GM18511 (cell line): ENCODE results near the gene SMYD1.
A peak's percentile ranks its signal among the peaks of the same experiment; 100 is the strongest.

Experiments used
- ATAC-seq: cut with Tn5 transposase; IDR thresholded peaks from one replicate; pipeline ENCODE4 v1.9.1; 2021; ENCODE audit warnings: mild to moderate bottlenecking, moderate library complexity; ENCODE audit not compliant: unreplicated experiment

Gene SMYD1

DNA sequence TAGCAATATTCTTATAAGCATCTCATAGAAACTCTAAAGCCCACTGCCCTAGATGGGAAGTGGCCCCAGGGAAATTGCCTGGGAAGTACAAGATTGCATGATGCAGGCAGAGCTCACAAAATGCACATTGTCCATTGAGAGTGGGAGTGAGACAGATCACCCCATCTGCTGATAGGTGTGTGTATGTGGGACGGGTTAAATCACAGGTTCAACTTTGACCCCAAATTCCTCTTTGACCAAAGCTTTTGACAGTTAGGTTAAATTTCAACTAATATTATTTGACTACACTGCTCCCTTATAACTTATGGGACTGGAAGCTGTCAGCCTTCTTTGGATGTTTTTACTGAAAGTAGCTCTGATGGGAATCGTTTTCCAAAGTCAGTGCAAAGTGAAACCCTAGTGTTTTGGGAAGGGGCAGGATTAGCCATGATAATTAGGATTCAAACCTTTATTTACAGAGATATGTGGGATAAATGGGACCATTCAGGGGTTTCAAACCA is 71.6 kb downstream of the SMYD1 start:
- ATAC-seq = no peak

DNA sequence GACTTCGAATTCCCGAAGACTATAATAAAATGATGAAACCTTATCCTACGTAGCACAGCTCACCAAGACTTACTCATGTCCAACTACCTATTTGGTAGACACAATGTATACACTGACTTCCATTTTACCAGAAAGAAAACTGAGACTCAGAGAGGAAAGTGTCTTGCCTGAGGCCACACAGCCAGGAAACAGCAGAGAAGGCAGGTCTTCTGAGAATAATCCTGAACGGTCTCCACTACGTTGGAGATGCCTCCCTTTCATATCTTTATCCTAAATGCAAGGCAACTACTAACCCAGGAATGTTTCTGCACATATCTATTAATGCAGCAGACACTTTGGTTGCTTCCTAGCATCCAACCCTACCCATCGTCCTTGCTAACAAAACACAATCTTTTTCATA is 72.2 kb downstream of the SMYD1 start:
- no peak for ATAC-seq

DNA sequence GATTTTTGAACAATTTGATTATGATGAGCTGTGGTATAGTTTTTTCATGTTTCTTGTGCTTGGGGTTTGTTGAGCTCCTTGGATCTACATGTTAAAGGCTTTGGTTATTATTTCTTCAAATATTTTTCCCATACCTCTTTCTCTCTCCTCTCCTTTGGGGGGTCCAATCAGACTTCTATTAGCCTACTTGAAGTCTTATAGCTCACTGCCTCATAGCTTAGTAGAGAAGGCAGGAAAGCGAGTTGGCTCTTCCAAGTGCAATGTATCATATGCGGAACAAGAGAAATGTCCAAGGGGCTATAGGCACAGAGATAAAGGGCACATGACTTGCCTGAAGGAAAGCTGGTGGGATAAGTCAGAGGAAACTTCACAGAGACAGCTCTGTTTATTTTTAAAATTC is 74.3 kb downstream of the SMYD1 start:
- ATAC-seq = no peak

DNA sequence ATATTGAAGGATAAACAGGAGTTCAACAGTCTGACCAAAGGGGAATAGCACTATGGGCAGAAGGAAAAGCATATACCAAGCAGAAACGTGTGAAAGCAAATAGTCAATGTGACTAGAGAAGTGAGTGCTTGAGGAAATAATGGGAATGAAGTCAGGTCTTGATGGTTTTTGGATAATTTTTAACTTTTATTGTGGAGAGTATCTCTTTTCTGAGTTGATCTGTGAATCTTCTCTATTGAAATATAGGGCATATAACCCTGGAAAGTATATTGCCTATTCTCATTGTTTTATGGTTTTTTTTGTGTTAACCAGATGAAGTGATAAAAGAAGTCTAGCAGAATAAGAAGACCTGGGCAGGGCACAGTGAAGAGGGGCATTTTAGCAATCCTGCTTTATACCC is 76.6 kb downstream of the SMYD1 start:
- no peak for ATAC-seq

DNA sequence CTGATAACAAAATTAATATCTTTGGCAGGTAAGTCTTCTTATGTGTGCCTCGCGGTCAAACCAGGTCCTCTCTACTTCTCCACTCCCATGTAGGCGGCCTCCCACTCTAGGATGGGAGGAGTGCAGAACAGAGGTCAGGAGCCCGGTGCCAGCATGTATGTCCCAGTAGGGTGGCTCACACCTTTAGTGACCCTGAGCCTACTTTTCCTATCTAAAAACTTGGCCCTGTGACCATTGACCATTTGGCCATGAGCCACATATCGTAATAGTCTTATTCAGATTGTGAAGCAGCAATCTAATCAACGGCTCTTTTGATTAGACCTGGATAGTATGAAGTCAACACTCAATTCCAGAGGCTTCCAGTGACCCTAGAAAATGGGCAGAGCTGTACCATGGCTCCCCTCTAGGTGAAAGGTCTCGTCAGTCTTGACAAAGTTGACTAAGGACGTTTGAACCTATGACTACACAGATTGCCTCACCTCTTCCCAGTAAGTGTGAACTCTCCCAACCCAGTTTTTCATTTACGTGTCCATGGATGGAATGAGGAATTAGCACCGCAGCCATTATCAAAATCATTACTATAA is 77.4 kb downstream of the SMYD1 start:
- ATAC-seq = no peak

DNA sequence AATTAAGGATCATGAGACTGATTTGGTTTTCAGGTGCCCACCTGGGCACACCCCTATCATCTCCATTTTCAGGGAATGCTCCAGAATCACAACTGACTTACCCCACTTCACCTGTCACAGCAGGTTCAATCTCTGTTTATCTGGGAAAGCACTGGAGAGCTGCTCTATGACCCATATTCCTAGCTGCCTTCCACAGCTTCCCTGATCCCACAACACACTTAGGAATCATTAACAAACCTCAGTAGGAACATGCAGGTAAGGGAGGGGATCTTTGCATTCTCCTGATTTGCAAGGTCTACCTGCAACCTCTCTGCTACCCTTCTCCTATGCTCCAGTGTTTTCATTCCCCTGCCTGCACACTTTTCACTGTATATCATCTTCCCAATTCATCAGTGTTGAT is 79.0 kb downstream of the SMYD1 start:
- no peak for ATAC-seq

DNA sequence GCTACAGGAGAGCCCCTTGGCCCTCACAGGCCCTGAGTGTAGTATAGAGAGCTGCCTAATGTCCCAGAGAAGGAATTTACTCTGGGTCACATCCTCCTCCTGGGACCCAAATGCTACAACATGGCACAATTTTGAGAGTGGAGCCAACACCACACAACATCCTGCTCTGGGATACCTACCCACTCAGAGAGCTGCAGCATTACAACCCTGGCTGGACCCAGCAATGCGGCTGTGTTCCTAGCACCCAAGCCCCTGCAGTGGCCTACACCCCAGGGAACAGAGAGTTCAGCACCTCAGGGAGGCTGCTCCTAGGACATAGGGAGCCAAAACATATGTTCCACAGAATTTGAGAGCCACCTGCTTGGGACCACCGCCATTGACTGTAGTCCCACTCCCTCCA is 79.5 kb downstream of the SMYD1 start:
- ATAC-seq = no peak

DNA sequence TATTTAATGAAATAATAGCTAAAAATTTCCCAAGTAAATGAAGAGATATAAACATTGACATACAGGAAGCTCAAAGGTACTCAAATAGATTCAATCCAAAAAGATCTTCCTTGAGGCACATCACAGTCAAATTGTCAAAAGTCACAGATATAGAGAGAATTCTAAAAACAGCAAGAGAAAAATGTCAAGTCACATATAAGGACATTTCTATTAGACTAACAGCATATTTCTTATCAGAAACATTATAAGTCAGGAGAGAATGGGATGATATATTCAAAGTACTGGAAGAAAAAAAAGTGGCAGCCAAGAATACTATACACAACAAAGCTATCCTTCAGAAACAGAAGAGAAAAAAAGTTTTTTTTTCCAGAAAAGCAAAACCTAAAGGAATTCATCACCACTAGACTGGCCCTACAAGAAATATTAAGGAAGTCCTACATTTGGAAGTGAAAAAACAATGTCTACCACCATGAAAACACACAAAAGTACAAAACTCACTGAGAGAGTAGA is 81.4 kb downstream of the SMYD1 start:
- no peak for ATAC-seq

DNA sequence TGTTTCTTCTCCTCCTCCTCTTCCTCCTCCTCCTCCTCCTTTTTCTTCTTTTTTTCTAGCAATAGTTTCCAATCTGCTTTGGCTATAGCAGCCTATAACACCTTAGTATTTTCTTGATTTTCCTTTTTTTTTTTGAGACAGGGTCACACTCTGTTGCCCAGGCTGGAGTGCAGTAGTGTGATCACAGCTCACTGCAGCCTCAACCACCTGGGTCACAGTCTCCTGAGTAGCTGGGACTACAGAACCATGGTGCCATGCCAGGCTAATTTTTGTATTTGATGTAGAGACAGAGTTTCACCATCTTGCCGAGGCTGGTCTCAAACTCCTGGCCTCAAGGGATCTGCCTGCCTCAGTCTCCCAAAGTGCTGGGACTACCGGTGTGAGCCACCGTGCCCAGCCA is 91.9 kb downstream of the SMYD1 start:
- ATAC-seq = peak; percentile 22

DNA sequence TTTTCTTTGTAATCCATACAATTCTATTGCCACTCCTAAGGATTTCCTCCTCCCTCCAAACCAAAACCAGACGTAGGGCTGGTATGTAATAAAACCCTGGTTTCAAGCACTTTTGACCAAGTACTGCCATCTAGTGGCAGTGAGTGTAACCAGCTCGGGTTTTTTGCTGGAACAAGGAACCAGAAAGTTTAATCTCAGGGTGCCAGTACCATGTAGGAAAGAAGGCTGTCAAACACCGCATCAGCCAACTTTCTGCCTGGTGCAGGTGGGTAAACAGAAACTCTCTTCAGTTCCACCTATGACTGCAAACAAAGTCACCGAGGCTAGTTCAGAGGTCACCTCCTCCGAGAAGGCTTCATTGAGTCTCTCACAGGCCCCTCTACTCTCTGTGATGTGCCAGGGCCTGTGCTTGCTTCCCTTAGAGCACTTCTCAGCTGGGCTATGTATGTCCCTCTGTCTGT is 92.4 kb downstream of the SMYD1 start:
- peak; percentile 72 for ATAC-seq

DNA sequence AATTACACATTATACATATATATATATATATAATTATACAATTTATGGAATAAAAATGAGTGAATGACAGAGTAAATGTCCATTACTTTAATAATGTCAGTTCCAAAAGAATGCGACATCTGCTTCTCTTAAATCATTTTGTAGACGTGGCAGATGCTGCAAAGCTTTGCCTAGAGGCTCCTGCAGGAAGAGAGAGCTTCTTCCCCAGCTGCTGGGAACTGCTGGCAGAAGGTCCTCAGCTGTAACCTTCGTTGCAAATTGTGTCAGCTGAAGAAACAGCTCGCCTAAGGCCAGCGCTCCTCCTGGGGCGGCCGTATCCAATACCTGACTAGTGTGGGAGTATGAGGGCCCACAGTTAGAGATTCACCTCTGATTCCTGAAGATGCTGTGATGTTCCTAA is 92.9 kb downstream of the SMYD1 start:
- ATAC-seq = no peak

DNA sequence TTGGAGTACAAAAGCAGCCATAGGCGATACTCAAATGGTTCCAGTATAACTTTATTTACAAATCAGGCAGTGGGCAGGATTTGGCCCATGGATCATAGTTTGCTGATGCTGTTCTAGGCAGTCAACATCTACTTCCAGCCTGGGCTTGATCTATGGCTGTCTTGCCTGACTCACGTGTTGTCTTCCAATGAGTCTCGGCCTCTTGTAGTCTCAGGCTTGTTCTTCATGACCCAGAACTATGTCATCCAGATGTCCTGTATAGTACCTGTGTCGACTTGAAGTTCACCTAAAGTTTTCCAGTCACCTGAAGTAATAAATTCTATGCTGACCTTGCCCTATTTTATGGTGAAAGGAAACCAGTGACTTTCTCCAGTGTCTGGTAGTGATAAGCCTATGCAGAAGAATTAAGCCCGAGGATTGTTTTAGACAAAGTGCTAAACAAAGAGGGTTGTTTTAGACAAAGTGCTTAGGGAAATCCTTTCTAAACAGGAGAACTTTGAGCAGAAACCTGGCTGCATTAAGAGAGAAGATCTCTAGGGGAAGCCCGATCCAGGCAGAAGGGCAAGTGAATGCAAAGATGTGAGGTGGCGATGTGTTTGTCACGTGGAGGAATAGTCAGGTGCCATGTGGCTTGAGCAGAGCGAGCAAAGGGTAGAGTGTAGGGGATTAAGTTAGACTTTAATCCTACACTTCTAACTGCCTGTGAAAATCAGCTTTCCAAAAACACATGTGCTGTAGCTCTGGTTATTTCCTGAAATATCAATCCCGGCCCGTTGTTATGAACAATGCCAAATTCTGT is 94.0 kb downstream of the SMYD1 start:
- no peak for ATAC-seq
